HG02943 (cell line): ENCODE measurements around the gene AFTPH.
A peak's percentile ranks its signal among the peaks of the same experiment; 100 is the strongest.
"Not testable (repeated sequence)": the region's sequence is repeated elsewhere in the genome, so short reads cannot be mapped to it uniquely, and the experiment has no call there.

Experiments used
- ATAC-seq: cut with Tn5 transposase; IDR thresholded peaks from one replicate; pipeline ENCODE4 v1.9.1; 2021; ENCODE audit warnings: mild to moderate bottlenecking, low read depth, moderate library complexity; ENCODE audit not compliant: unreplicated experiment

The AFTPH gene

GRCh38 chr2:64498438-64498837 is 25.7 kb upstream of the AFTPH start:
- no peak for ATAC-seq

GRCh38 chr2:64500549-64500948 is 23.6 kb upstream of the AFTPH start:
- no peak for ATAC-seq

GRCh38 chr2:64501946-64502345 is 22.2 kb upstream of the AFTPH start:
- no peak for ATAC-seq

GRCh38 chr2:64502860-64503259 is 21.3 kb upstream of the AFTPH start:
- ATAC-seq = no peak

GRCh38 chr2:64504774-64505720 is 19.1 kb upstream of the AFTPH start:
- no peak for ATAC-seq

- no peak for ATAC-seq
Observed at GRCh38 chr2:64506686-64507085, 17.4 kb upstream of the AFTPH start.

GRCh38 chr2:64514008-64514407 is 10.1 kb upstream of the AFTPH start:
- no peak for ATAC-seq

GRCh38 chr2:64515086-64515485 is 9.0 kb upstream of the AFTPH start:
- ATAC-seq = no peak

- no peak for ATAC-seq
Observed at GRCh38 chr2:64516651-64517510, 7.2 kb upstream of the AFTPH start.

GRCh38 chr2:64517511-64517884 is 6.6 kb upstream of the AFTPH start:
- no peak for ATAC-seq

- no peak for ATAC-seq
Observed at GRCh38 chr2:64522843-64523428, 1.2 kb upstream of the AFTPH start.

GRCh38 chr2:64524604-64525316 is 632 bp downstream of the AFTPH start:
- ATAC-seq = peak; percentile 11

- ATAC-seq = no peak
Observed at GRCh38 chr2:64525317-64525613, 1.1 kb downstream of the AFTPH start.

- no peak for ATAC-seq
Observed at GRCh38 chr2:64526034-64526433, 1.9 kb downstream of the AFTPH start.

GRCh38 chr2:64530946-64531345 is 6.8 kb downstream of the AFTPH start:
- ATAC-seq = not testable (repeated sequence)

GRCh38 chr2:64532030-64532429 is 7.9 kb downstream of the AFTPH start:
- ATAC-seq = no peak

GRCh38 chr2:64533882-64534281 is 9.8 kb downstream of the AFTPH start:
- no peak for ATAC-seq

- no peak for ATAC-seq
Observed at GRCh38 chr2:64534363-64534762, 10.2 kb downstream of the AFTPH start.

GRCh38 chr2:64535024-64535423 is 10.9 kb downstream of the AFTPH start:
- ATAC-seq = no peak

GRCh38 chr2:64537991-64538390 is 13.9 kb downstream of the AFTPH start:
- no peak for ATAC-seq
